ENCODE data around the gene LIN9. TPM values are rescaled to one million over a fixed set of nuclear protein-coding genes. Genes with fewer than 3 reads are reported as not detected.

The LIN9 gene
- total and polyA plus RNA-seq, 7 donors = 2.4 to 5.4 (median 3.1) TPM

DNA sequence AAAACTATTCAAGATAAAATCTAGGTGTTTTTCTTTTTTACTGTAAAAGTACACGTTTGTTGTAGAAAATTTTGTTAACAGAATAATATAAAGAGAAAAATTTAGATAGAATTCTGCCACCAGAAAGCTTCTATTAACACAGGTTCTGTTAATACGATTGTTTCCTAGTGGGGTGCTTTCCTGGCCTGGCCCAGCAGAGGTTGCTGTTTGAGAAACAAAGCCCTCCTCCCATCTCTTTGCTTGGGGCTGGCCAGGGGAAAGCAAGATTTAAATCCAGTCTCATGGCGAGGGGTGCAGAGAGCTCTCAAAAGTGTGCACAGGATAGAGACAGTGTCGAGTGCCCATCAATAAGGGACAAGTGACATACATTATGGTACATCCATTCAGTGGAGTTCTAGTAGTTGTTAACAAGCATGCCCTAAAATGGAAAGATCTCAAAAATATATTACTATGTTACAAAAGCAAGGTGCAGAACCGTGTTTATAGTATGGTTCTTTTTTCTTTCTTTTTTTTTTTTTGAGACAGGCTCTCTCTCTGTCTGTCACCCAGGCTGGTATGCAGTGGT lies 107.9 kb downstream of the LIN9 start:
- TF ChIP-seq POLR2A (IDR thresholded peaks at IDR 0.05) (no peak), EP300 (IDR thresholded peaks at IDR 0.05) (no peak), POLR2AphosphoS5 (IDR thresholded peaks at IDR 0.05) (no peak), CTCF (IDR thresholded peaks at IDR 0.05) (no peak)
- 75% methylated on average over 5 of the region's 5 CpGs for WGBS, 2 donors
- Histone ChIP-seq H3K27me3 (no peaks in the 10 kb centered on the region), H3K4me3 (no peak overlapping the region), H3K9me3 (no peaks in the 10 kb centered on the region), H3K27ac (no peak overlapping the region), H3K36me3 (no peaks in the 10 kb centered on the region), H3K4me1 (no peaks in the 10 kb centered on the region)
- DNase-seq = no peak
- intact Hi-C loops (cut with DNase I) = no loop called here

DNA sequence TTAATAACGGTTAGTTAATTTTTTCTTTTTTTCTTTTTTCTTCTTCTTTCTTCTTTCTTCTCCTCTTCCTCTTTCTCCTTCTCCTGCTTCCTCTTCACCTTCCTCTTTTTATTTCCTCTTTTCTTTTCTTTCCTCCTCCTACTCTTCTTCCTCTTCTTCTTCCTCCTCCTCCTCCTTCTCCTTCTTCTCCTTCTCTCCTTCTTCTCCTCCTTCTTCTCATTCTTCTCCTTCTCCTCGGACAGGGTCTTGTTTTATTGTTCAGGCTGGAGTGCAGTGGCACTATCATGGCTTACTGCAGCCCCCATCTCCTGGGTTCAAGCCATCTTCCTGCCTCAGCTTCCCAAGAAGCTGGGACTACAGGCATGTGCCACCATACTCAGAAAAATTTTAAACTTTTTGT lies 109.0 kb downstream of the LIN9 start:
- no peak overlapping the region for H3K27ac ChIP-seq
- no peaks in the 10 kb centered on the region for H3K36me3 ChIP-seq
- H3K9me3 ChIP-seq = no peaks in the 10 kb centered on the region
- intact Hi-C loops (cut with DNase I) = no loop called here
- no peak for DNase-seq
- WGBS, 2 donors = 74 to 87% methylated on average over 2 of the region's 2 CpGs
- H3K4me3 ChIP-seq = no peak overlapping the region
- H3K27me3 ChIP-seq = no peaks in the 10 kb centered on the region
- no peaks in the 10 kb centered on the region for H3K4me1 ChIP-seq
- TF ChIP-seq CTCF (IDR thresholded peaks at IDR 0.05) = no peak

- no peak overlapping the region for H3K27ac ChIP-seq
- no peaks in the 10 kb centered on the region for H3K36me3 ChIP-seq
- H3K9me3 ChIP-seq = no peaks in the 10 kb centered on the region
- TF ChIP-seq CTCF (IDR thresholded peaks at IDR 0.05) (no peak), POLR2AphosphoS5 (IDR thresholded peaks at IDR 0.05) (no peak), POLR2A (IDR thresholded peaks at IDR 0.05) (no peak), EP300 (IDR thresholded peaks at IDR 0.05) (no peak)
- H3K27me3 ChIP-seq = no peaks in the 10 kb centered on the region
- H3K4me3 ChIP-seq = no peak overlapping the region
- DNase-seq = no peak
- no peaks in the 10 kb centered on the region for H3K4me1 ChIP-seq
- WGBS, 2 donors = 84 to 94% methylated on average over 1 of the region's 1 CpG
- intact Hi-C loops (cut with DNase I) = no loop called here
Observed at GRCh38 chr1:226195144-226195543, 113.8 kb downstream of the LIN9 start.

- 91 to 93% methylated on average over 7 of the region's 7 CpGs for WGBS, 2 donors
- no peak for TF ChIP-seq POLR2AphosphoS5 (IDR thresholded peaks at IDR 0.05)
- TF ChIP-seq EP300 (IDR thresholded peaks at IDR 0.05) = no peak
- no peak for TF ChIP-seq CTCF (IDR thresholded peaks at IDR 0.05)
- no peak for TF ChIP-seq POLR2A (IDR thresholded peaks at IDR 0.05)
- DNase-seq = no peak
- H3K27me3 ChIP-seq = no peaks in the 10 kb centered on the region
- intact Hi-C loops (cut with DNase I) = loop anchor here (5.0 kb wide), 1 partner anchor 125 kb away; the partner anchor contains the start of gene H3-3A
- H3K9me3 ChIP-seq = no peaks in the 10 kb centered on the region
- H3K4me1 ChIP-seq = peaks cover 0 to 38% (median 32%) of the 10 kb centered on the region in 4 donors
- peak overlapping the region in 3 of 4 donors; percentile 72 to 97 (median 89) for H3K4me3 ChIP-seq
- H3K36me3 ChIP-seq = no peaks in the 10 kb centered on the region
- peak overlapping the region; percentile 87 to 98 (median 91) for H3K27ac ChIP-seq
Observed at GRCh38 chr1:226187380-226187779, 121.6 kb downstream of the LIN9 start.

DNA sequence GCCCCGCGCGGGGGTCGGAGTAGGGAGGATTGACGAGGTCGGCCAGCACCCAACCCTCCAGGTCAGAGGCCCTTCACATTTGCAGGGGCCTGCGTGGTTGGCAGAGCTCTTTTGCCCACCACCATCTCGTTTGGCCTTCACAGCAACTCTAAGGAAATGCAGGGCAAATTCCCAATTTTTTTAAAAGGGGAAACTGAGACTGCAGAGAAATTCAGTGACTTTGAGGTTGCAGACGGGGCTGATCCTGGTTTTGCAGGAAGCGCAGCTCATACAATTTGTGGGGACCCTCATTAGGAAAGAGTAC lies 122.0 kb downstream of the LIN9 start:
- intact Hi-C loops (cut with DNase I) = loop anchor here (5.0 kb wide), 1 partner anchor 125 kb away; the partner anchor contains the start of gene H3-3A
- DNase-seq = no peak
- peak overlapping the region; percentile 72 to 97 (median 82) for H3K4me3 ChIP-seq
- H3K36me3 ChIP-seq = no peaks in the 10 kb centered on the region
- no peaks in the 10 kb centered on the region for H3K27me3 ChIP-seq
- H3K4me1 ChIP-seq = peaks cover 0 to 42% (median 36%) of the 10 kb centered on the region in 4 donors
- peak overlapping the region; percentile 87 to 98 (median 91) for H3K27ac ChIP-seq
- no peaks in the 10 kb centered on the region for H3K9me3 ChIP-seq
- TF ChIP-seq CTCF (IDR thresholded peaks at IDR 0.05) = peak in 2 of 4 experiments; percentile 22 to 43
- no peak for TF ChIP-seq POLR2A (IDR thresholded peaks at IDR 0.05)
- TF ChIP-seq EP300 (IDR thresholded peaks at IDR 0.05) = no peak
- TF ChIP-seq POLR2AphosphoS5 (IDR thresholded peaks at IDR 0.05) = no peak
- WGBS, 2 donors = 8 to 13% methylated on average over 10 of the region's 10 CpGs

All from sigmoid colon (tissue), 7 donors.